K562 (cell line): ENCODE measurements around the gene LRFN2. TPM values are rescaled to one million over a fixed set of nuclear protein-coding genes. Genes with fewer than 3 reads are reported as not detected.

Source experiments
- ATAC-seq: fragments of 200-7000 bp; cut with Tn5 transposase; 3 replicates; pipeline ENCODE4 v1.9.1; 2020; ENCODE audit warnings: moderate library complexity
- BruUV-seq: library from RNA; stranded (reverse); fragments of 400-500 nt; replicated peaks from 2 replicates; lab custom pipeline; 2021; lab: Mats Ljungman, UMichigan
- CTCF ChIA-PET: fragments of 300-600 bp; formaldehyde crosslinking; extraction: SDS; loops from one replicate; lab custom pipeline; 2021; ENCODE audit warnings: low intra/inter-chr PET ratio; lab: Yijun Ruan, JAX
- POLR2A ChIA-PET: fragments of 300-600, 350-650 bp; sonication (Branson Sonifier 250); formaldehyde crosslinking; extraction: SDS; loops from one replicate; lab custom pipeline; 2021; ENCODE audit warnings: antibody characterized with exemption, inconsistent platforms; lab: Yijun Ruan, JAX
- DNase-seq, 4 experiments: peaks; one replicate each; pipeline versions ENCODE4 v3.0.0 to v3.0.0-alpha.2; 2011 to 2018; ENCODE audit warnings: low spot score in 3 of 4, mixed read lengths in 3 of 4; ENCODE audit errors: extremely low read depth in 1 of 4
- FAIRE-seq: peaks from 2 replicates; lab custom pipeline; 2011; peaks lifted over from hg19 to GRCh38; lab: Jason Lieb, UNC
- H2AFZ ChIP-seq: 2 replicates; pipeline ENCODE4 v1.6.0; 2011; ENCODE audit warnings: low read depth, low read length, control low read depth, inconsistent platforms
- H3K27ac ChIP-seq: fragments of 200-600 bp; 3 replicates; pipeline ENCODE4 v1.8.0; 2011; ENCODE audit warnings: low read depth, mild to moderate bottlenecking, control low read depth, inconsistent platforms, low read length, moderate library complexity, mixed read lengths; ENCODE audit errors: extremely low read depth
- H3K27me3 ChIP-seq, 2 experiments: fragments of 300-600 bp in 1 of 2; 2 replicates in 1 of 2; 3 replicates in 1 of 2; pipeline versions ENCODE4 v1.6.0 to v1.8.0; 2011; ENCODE audit warnings: inconsistent platforms in 2 of 2, low read length in 2 of 2, mild to moderate bottlenecking in 1 of 2, mixed read lengths in 1 of 2, moderate library complexity in 1 of 2; ENCODE audit not compliant: control insufficient read depth in 2 of 2, insufficient read depth in 2 of 2
- H3K36me3 ChIP-seq: fragments of 300-600 bp; 3 replicates; pipeline ENCODE4 v1.8.0; 2011; ENCODE audit warnings: mild to moderate bottlenecking, low read length, inconsistent platforms; ENCODE audit not compliant: control insufficient read depth, insufficient read depth
- H3K4me1 ChIP-seq, 2 experiments: fragments of 200-600 bp in 1 of 2; replicated peaks in 1 of 2; 2 replicates in 1 of 2; 3 replicates in 1 of 2; pipeline versions ENCODE4 v1.5.1 to v1.8.0; 2011; ENCODE audit warnings: inconsistent platforms in 2 of 2, low read length in 2 of 2, mild to moderate bottlenecking in 1 of 2, mixed read lengths in 1 of 2, moderate library complexity in 1 of 2; ENCODE audit not compliant: control insufficient read depth in 2 of 2, insufficient read depth in 2 of 2
- H3K4me2 ChIP-seq: 2 replicates; pipeline ENCODE4 v1.6.1; 2011; ENCODE audit warnings: low read length, control low read depth, inconsistent platforms, mixed read lengths; ENCODE audit not compliant: insufficient read depth
- H3K4me3 ChIP-seq: fragments of 200-600 bp; sonication (generic), shearing (Covaris generic); 2 replicates; pipeline ENCODE4 v1.5.1; 2016; ENCODE audit warnings: control low read depth, inconsistent platforms
- H3K79me2 ChIP-seq: fragments of 200-600 bp; 3 replicates; pipeline ENCODE4 v1.8.0; 2011; ENCODE audit warnings: low read length, inconsistent platforms; ENCODE audit not compliant: control insufficient read depth, insufficient read depth
- H3K9ac ChIP-seq, 2 experiments: 2 replicates each; pipeline versions ENCODE4 v1.6.0 to v1.6.1; 2011; ENCODE audit warnings: low read depth in 2 of 2, low read length in 2 of 2, control low read depth in 1 of 2, inconsistent platforms in 1 of 2, mild to moderate bottlenecking in 1 of 2, mixed read lengths in 1 of 2; ENCODE audit not compliant: insufficient read depth in 1 of 2
- H3K9me1 ChIP-seq: one replicate; pipeline ENCODE4 v1.6.0; 2011; ENCODE audit warnings: inconsistent platforms, mild to moderate bottlenecking, low read length, moderate library complexity; ENCODE audit not compliant: control insufficient read depth, insufficient read depth
- H3K9me3 ChIP-seq: replicated peaks from 2 replicates; pipeline ENCODE4 v1.5.1; 2011; ENCODE audit warnings: low read depth, low read length, inconsistent platforms; ENCODE audit not compliant: control insufficient read depth, insufficient read depth
- H4K20me1 ChIP-seq: replicated peaks from 2 replicates; pipeline ENCODE4 v1.6.1; 2011; ENCODE audit warnings: low read length, inconsistent platforms, mixed read lengths; ENCODE audit not compliant: control insufficient read depth, insufficient read depth
- CHD2 ChIP-seq: IDR thresholded peaks from 2 replicates; pipeline ENCODE4 v1.6.1; 2011; ENCODE audit warnings: low read depth, low read length
- DIDO1 ChIP-seq: fragments of 450-650 bp; IDR thresholded peaks from 2 replicates; pipeline ENCODE4 v1.6.1; 2016; ENCODE audit warnings: low read depth, missing biosample characterization, missing genetic modification characterization
- FOXP1 ChIP-seq: sonication (generic); formaldehyde crosslinking; IDR thresholded peaks from 2 replicates; pipeline ENCODE4 v1.8.0; 2022; ENCODE audit warnings: mild to moderate bottlenecking, missing genetic modification reagents
- HNRNPLL ChIP-seq: fragments of 200-400 bp; formaldehyde crosslinking; IDR thresholded peaks from 2 replicates; pipeline ENCODE4 v1.6.1; 2017; ENCODE audit warnings: low read length, low read depth, mild to moderate bottlenecking; ENCODE audit not compliant: poor library complexity, severe bottlenecking
- KDM1A ChIP-seq, 2 experiments: fragments of 450-650 bp; IDR thresholded peaks; 2 replicates each; pipeline ENCODE4 v1.6.1; 2016; ENCODE audit warnings: mild to moderate bottlenecking in 2 of 2
- LCOR ChIP-seq: sonication (generic); formaldehyde crosslinking; IDR thresholded peaks from 2 replicates; pipeline ENCODE4 v1.8.0; 2022; ENCODE audit warnings: mild to moderate bottlenecking, missing genetic modification reagents
- MEIS2 ChIP-seq: fragments of 450-650 bp; IDR thresholded peaks from 2 replicates; pipeline ENCODE4 v1.6.1; 2014; ENCODE audit warnings: mild to moderate bottlenecking; ENCODE audit not compliant: partially characterized antibody
- RB1 ChIP-seq: fragments of 450-650 bp; IDR thresholded peaks from 2 replicates; pipeline ENCODE4 v1.6.1; 2017; ENCODE audit warnings: low read depth, mild to moderate bottlenecking
- SMAD4 ChIP-seq: fragments of 250-450 bp; sonication (Bioruptor Pico); conservative IDR thresholded peaks from 2 replicates; pipeline ENCODE4 v1.8.0; 2021; ENCODE audit warnings: inconsistent platforms, mild to moderate bottlenecking, moderate library complexity
- SMARCB1 ChIP-seq: IDR thresholded peaks from 2 replicates; pipeline ENCODE4 v1.6.1; 2011; ENCODE audit warnings: improper control_type of control experiment, low read depth; ENCODE audit not compliant: insufficient read length
- SUPT5H ChIP-seq: fragments of 450-650 bp; IDR thresholded peaks from 2 replicates; pipeline ENCODE4 v1.6.1; 2016
- TGIF2 ChIP-seq: sonication (generic); formaldehyde crosslinking; IDR thresholded peaks from 2 replicates; pipeline ENCODE4 v1.8.1; 2022; ENCODE audit warnings: mild to moderate bottlenecking, missing genetic modification reagents, moderate library complexity
- TRIM28 ChIP-seq: fragments of 450-650 bp; IDR thresholded peaks from 2 replicates; pipeline ENCODE4 v1.6.1; 2017
- ZNF140 ChIP-seq: fragments of 250-450 bp; sonication (Bioruptor Pico); IDR thresholded peaks from 2 replicates; pipeline ENCODE4 v1.8.0; 2021; ENCODE audit warnings: moderate library complexity, mild to moderate bottlenecking, inconsistent platforms
- ZNF197 ChIP-seq: fragments of 200-800 bp; sonication (Bioruptor generic); IDR thresholded peaks from 2 replicates; pipeline ENCODE4 v1.6.1; 2016; ENCODE audit warnings: low read depth, missing genetic modification characterization, missing compliant biosample characterization
- ZNF766 ChIP-seq: fragments of 200-800 bp; sonication (Bioruptor generic); conservative IDR thresholded peaks from 2 replicates; pipeline ENCODE4 v1.6.1; 2016; ENCODE audit warnings: missing genetic modification characterization, missing compliant biosample characterization
- WGBS: fragments of 100-300 bp; shearing (Covaris generic); methylation state at CpG from one replicate; pipeline ENCODE4 v1.1.6; 2016; ENCODE audit warnings: low coverage, mixed read lengths; ENCODE audit not compliant: insufficient coverage; ENCODE audit errors: missing lambda C conversion rate; 5-methylcytosine and 5-hydroxymethylcytosine counted together
- in situ Hi-C: fragments of 300-500 bp; cut with MboI; formaldehyde crosslinking; loops from 4 replicates; pipeline ENCODE4 v1.15.0; 2018; ENCODE audit warnings: inconsistent platforms, mixed read lengths
- intact Hi-C: fragments of 100-400 bp; cut with micrococcal nuclease; formaldehyde crosslinking; loops from 2 replicates; pipeline ENCODE4 v1.14.2; 2022
- polyA plus RNA-seq, 8 experiments: library from polyadenylated mRNA; depleted of rRNA in 4 of 8; stranded (reverse) in 5 of 8; unstranded in 3 of 8; fragments of >200 nt; fragmentation: Nextera tagmentation in 2 of 8; fragmentation: Illumina TruSeq in 1 of 8; extraction: Ambion mirVana in 2 of 8; extraction: Trizol in 1 of 8; gene quantifications; 2 replicates each; pipeline versions ENCODE4 v1.2.1 to v1.2.3, GENCODE V29; 2011 to 2014; ENCODE audit warnings: inconsistent platforms in 1 of 8, missing spikeins in 1 of 8
- total RNA-seq, 7 experiments: library from RNA; depleted of rRNA in 6 of 7; stranded (reverse); fragments of >200 nt in 6 of 7; fragmentation: Illumina TruSeq in 2 of 7; extraction: Trizol in 2 of 7; gene quantifications; 2 replicates each; pipeline versions ENCODE4 v1.2.1 to v1.2.3, GENCODE V29; 2011 to 2021; ENCODE audit warnings: low replicate concordance in 1 of 7

LRFN2 gene
- total and polyA plus RNA-seq, 9 of the 15 experiments (the other 6 are each of a cell fraction or from before 2014, with no cell fraction given): not detected

DNA sequence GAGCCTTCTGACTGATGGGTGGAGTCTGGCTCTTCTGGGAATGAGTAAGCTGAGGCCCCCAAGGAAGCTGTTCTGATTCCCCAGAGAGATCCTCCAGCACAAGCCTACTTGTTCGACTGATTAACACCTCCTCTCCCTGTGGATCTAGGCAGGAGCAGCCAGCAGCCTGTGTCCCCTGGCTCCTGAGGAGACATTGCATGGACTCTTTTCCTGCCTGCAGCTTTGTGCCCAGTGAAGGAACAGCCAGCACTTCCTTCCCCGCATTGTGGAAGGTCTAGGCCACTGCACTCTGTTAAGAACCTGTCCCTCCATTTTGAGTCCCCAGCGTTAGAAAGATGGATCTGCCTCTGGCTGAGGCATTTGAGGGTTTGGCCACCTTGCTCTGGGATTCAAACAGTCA, 29.1 kb downstream of the LRFN2 start:
- no peak overlapping the region for H2AFZ ChIP-seq
- H3K9ac ChIP-seq: no peak overlapping the region
- no peak for FAIRE-seq
- H3K9me1 ChIP-seq: no peaks in the 10 kb centered on the region
- 0 out of 2 replicates have a peak, but pooled peaks cover 3% of the 10 kb centered on the region for H4K20me1 ChIP-seq
- no peak overlapping the region for H3K4me2 ChIP-seq
- POLR2A ChIA-PET: no interaction called here
- WGBS: 4% methylated on average over 3 of the region's 3 CpGs
- H3K79me2 ChIP-seq: no peaks in the 10 kb centered on the region
- BruUV-seq: no TSS peak
- H3K27me3 ChIP-seq: peaks cover 0 to 10% of the 10 kb centered on the region in 2 experiments; a peak in 2 of 5 replicates
- no peak for DNase-seq
- CTCF ChIA-PET: no interaction called here
- no peaks in the 10 kb centered on the region for H3K36me3 ChIP-seq
- in situ Hi-C loops: no loop called here
- no peak overlapping the region for H3K4me3 ChIP-seq
- ATAC-seq: no peak
- no peaks in the 10 kb centered on the region for H3K4me1 ChIP-seq
- H3K27ac ChIP-seq: no peak overlapping the region
- H3K9me3 ChIP-seq: no peaks in the 10 kb centered on the region
- TF ChIP-seq LCOR (CRISPR knock-in tag) (no peak), ZNF197 (CRISPR knock-in tag) (no peak), KDM1A (IDR thresholded peaks at IDR 0.05) (no peak), DIDO1 (no peak), ZNF140 (CRISPR knock-in tag) (no peak), SMAD4 (CRISPR knock-in tag) (no peak), SMARCB1 (no peak), RB1 (no peak), HNRNPLL (no peak), MEIS2 (no peak), TRIM28 (no peak), SUPT5H (no peak), ZNF766 (CRISPR knock-in tag) (no peak), CHD2 (no peak), TGIF2 (CRISPR knock-in tag) (no peak), FOXP1 (CRISPR knock-in tag) (no peak)
- intact Hi-C loops: no loop called here
